GM23338 (cell line): ENCODE results near the gene TEX14.

Experiments
- CREB1 ChIP-seq: fragments of 250-450 bp; sonication (Bioruptor Pico); IDR thresholded peaks from 2 replicates; pipeline ENCODE4 v1.5.0; 2020; ENCODE audit warnings: low read depth, mild to moderate bottlenecking, moderate library complexity
- EZH2 ChIP-seq: fragments of 200-600 bp; sonication (generic); IDR thresholded peaks from one replicate; pipeline ENCODE4 v1.8.0; 2017; ENCODE audit warnings: antibody characterized with exemption, mild to moderate bottlenecking, low read depth; ENCODE audit not compliant: unreplicated experiment
- POLR2AphosphoS5 ChIP-seq: IDR thresholded peaks from 2 replicates; pipeline ENCODE4 v1.6.1; 2016; ENCODE audit warnings: antibody characterized with exemption, low read depth
- ZNF114 ChIP-seq: fragments of 250-450 bp; sonication (Bioruptor Pico); IDR thresholded peaks from 2 replicates; pipeline ENCODE4 v1.5.0; 2020; ENCODE audit warnings: mild to moderate bottlenecking, moderate library complexity
- TF ChIP-seq, protein P1 (sequence below), 2 experiments: fragments of 200-600 bp in 1 of 2; sonication (generic) in 1 of 2; conservative IDR thresholded peaks; 2 replicates each; pipeline versions ENCODE4 v1.5.1 to v1.6.1; 2016 to 2017; ENCODE audit warnings: antibody characterized with exemption in 2 of 2, low read depth in 2 of 2, mild to moderate bottlenecking in 2 of 2, moderate library complexity in 1 of 2
- TF ChIP-seq, protein P2 (sequence below): fragments of 250-450 bp; sonication (Bioruptor Pico); IDR thresholded peaks from 2 replicates; pipeline ENCODE4 v1.5.0; 2020; ENCODE audit warnings: mild to moderate bottlenecking, moderate library complexity
- TF ChIP-seq, protein P3 (sequence below): IDR thresholded peaks from one replicate; pipeline ENCODE4 v1.6.1; 2018; ENCODE audit warnings: antibody characterized with exemption; ENCODE audit not compliant: unreplicated experiment

DNA sequence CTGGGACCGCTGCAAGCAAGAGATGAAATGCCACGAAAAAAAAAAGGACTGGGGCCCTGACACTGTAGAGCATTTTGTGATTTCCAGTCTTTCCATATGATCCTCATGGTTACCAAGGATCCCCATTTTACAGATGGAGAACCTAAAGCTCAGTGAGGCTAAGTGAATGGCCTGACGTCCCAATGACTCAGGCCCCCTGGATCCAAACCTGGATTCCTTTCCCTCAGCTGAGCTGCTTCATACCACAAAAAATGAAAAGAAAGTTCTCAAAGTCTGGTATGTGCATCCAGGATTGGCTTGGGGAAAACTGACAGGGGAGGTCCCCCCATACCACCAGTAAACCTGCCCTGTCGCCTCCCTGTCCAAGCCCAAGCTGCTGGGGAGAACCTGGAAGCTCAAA, 80.5 kb downstream of the TEX14 start:
- TF ChIP-seq, protein P1, sequence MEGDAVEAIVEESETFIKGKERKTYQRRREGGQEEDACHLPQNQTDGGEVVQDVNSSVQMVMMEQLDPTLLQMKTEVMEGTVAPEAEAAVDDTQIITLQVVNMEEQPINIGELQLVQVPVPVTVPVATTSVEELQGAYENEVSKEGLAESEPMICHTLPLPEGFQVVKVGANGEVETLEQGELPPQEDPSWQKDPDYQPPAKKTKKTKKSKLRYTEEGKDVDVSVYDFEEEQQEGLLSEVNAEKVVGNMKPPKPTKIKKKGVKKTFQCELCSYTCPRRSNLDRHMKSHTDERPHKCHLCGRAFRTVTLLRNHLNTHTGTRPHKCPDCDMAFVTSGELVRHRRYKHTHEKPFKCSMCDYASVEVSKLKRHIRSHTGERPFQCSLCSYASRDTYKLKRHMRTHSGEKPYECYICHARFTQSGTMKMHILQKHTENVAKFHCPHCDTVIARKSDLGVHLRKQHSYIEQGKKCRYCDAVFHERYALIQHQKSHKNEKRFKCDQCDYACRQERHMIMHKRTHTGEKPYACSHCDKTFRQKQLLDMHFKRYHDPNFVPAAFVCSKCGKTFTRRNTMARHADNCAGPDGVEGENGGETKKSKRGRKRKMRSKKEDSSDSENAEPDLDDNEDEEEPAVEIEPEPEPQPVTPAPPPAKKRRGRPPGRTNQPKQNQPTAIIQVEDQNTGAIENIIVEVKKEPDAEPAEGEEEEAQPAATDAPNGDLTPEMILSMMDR (conservative IDR thresholded peaks at IDR 0.05; ENCODE audit: low read depth in 2 of 2): no peak
- TF ChIP-seq, protein P2, sequence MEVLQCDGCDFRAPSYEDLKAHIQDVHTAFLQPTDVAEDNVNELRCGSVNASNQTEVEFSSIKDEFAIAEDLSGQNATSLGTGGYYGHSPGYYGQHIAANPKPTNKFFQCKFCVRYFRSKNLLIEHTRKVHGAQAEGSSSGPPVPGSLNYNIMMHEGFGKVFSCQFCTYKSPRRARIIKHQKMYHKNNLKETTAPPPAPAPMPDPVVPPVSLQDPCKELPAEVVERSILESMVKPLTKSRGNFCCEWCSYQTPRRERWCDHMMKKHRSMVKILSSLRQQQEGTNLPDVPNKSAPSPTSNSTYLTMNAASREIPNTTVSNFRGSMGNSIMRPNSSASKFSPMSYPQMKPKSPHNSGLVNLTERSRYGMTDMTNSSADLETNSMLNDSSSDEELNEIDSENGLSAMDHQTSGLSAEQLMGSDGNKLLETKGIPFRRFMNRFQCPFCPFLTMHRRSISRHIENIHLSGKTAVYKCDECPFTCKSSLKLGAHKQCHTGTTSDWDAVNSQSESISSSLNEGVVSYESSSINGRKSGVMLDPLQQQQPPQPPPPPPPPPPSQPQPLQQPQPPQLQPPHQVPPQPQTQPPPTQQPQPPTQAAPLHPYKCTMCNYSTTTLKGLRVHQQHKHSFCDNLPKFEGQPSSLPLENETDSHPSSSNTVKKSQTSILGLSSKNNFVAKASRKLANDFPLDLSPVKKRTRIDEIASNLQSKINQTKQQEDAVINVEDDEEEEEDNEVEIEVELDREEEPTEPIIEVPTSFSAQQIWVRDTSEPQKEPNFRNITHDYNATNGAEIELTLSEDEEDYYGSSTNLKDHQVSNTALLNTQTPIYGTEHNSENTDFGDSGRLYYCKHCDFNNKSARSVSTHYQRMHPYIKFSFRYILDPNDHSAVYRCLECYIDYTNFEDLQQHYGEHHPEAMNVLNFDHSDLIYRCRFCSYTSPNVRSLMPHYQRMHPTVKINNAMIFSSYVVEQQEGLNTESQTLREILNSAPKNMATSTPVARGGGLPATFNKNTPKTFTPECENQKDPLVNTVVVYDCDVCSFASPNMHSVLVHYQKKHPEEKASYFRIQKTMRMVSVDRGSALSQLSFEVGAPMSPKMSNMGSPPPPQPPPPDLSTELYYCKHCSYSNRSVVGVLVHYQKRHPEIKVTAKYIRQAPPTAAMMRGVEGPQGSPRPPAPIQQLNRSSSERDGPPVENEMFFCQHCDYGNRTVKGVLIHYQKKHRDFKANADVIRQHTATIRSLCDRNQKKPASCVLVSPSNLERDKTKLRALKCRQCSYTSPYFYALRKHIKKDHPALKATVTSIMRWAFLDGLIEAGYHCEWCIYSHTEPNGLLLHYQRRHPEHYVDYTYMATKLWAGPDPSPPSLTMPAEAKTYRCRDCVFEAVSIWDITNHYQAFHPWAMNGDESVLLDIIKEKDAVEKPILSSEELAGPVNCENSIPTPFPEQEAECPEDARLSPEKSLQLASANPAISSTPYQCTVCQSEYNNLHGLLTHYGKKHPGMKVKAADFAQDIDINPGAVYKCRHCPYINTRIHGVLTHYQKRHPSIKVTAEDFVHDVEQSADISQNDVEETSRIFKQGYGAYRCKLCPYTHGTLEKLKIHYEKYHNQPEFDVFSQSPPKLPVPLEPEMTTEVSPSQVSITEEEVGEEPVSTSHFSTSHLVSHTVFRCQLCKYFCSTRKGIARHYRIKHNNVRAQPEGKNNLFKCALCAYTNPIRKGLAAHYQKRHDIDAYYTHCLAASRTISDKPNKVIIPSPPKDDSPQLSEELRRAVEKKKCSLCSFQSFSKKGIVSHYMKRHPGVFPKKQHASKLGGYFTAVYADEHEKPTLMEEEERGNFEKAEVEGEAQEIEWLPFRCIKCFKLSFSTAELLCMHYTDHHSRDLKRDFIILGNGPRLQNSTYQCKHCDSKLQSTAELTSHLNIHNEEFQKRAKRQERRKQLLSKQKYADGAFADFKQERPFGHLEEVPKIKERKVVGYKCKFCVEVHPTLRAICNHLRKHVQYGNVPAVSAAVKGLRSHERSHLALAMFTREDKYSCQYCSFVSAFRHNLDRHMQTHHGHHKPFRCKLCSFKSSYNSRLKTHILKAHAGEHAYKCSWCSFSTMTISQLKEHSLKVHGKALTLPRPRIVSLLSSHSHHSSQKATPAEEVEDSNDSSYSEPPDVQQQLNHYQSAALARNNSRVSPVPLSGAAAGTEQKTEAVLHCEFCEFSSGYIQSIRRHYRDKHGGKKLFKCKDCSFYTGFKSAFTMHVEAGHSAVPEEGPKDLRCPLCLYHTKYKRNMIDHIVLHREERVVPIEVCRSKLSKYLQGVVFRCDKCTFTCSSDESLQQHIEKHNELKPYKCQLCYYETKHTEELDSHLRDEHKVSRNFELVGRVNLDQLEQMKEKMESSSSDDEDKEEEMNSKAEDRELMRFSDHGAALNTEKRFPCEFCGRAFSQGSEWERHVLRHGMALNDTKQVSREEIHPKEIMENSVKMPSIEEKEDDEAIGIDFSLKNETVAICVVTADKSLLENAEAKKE: no peak
- no peak for TF ChIP-seq POLR2AphosphoS5
- TF ChIP-seq ZNF114 (CRISPR knock-in tag): no peak
- no peak for TF ChIP-seq EZH2
- TF ChIP-seq, protein P3, sequence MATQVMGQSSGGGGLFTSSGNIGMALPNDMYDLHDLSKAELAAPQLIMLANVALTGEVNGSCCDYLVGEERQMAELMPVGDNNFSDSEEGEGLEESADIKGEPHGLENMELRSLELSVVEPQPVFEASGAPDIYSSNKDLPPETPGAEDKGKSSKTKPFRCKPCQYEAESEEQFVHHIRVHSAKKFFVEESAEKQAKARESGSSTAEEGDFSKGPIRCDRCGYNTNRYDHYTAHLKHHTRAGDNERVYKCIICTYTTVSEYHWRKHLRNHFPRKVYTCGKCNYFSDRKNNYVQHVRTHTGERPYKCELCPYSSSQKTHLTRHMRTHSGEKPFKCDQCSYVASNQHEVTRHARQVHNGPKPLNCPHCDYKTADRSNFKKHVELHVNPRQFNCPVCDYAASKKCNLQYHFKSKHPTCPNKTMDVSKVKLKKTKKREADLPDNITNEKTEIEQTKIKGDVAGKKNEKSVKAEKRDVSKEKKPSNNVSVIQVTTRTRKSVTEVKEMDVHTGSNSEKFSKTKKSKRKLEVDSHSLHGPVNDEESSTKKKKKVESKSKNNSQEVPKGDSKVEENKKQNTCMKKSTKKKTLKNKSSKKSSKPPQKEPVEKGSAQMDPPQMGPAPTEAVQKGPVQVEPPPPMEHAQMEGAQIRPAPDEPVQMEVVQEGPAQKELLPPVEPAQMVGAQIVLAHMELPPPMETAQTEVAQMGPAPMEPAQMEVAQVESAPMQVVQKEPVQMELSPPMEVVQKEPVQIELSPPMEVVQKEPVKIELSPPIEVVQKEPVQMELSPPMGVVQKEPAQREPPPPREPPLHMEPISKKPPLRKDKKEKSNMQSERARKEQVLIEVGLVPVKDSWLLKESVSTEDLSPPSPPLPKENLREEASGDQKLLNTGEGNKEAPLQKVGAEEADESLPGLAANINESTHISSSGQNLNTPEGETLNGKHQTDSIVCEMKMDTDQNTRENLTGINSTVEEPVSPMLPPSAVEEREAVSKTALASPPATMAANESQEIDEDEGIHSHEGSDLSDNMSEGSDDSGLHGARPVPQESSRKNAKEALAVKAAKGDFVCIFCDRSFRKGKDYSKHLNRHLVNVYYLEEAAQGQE: no peak
- no peak for TF ChIP-seq CREB1 (CRISPR knock-in tag)
